AG04450 (cell line): ENCODE data around the gene OR10A5. TPM values are rescaled to one million over a fixed set of nuclear protein-coding genes. Genes with fewer than 3 reads are reported as not detected.
"Not testable (repeated sequence)": the region's sequence is repeated elsewhere in the genome, so short reads cannot be mapped to it uniquely, and the experiment has no call there.

Experiments used
- CTCF ChIA-PET: fragments of 300-600, 350-600 bp; formaldehyde crosslinking; extraction: SDS; loops from one replicate; lab custom pipeline; 2022; ENCODE audit warnings: antibody characterized with exemption, inconsistent platforms; lab: Charles Lee
- POLR2A ChIA-PET: fragments of 350-600 bp; formaldehyde crosslinking; extraction: SDS; loops from one replicate; lab custom pipeline; 2021; ENCODE audit warnings: antibody characterized with exemption, inconsistent platforms; lab: Yijun Ruan, JAX
- DNase-seq: peaks from one replicate; pipeline ENCODE4 v3.0.0-alpha.2; 2011; ENCODE audit warnings: low read depth, low spot score
- H3K27ac ChIP-seq: one replicate; pipeline ENCODE4 v1.5.1; 2012; ENCODE audit warnings: low read depth, low read length, control low read depth
- H3K27me3 ChIP-seq: one replicate; pipeline ENCODE4 v1.6.0; 2012; ENCODE audit warnings: low read length; ENCODE audit not compliant: control insufficient read depth, insufficient read depth
- H3K4me3 ChIP-seq: 2 replicates; pipeline ENCODE4 v1.5.1; 2011; ENCODE audit warnings: mild to moderate bottlenecking, low read depth, low read length, control low read depth
- H3K9me3 ChIP-seq: 2 replicates; pipeline ENCODE4 v1.5.1; 2012; ENCODE audit warnings: low read length; ENCODE audit not compliant: control insufficient read depth, insufficient read depth
- polyA plus RNA-seq: library from polyadenylated mRNA; depleted of rRNA; stranded (reverse); fragments of >200 nt; gene quantifications from 2 replicates; pipeline ENCODE4 v1.2.3, GENCODE V29; 2011
- TF ChIP-seq, protein P1 (sequence below): IDR thresholded peaks from 2 replicates; pipeline ENCODE4 v1.5.1; 2011; ENCODE audit warnings: low read depth, low read length, control low read depth, inconsistent platforms

OR10A5 gene
- polyA plus RNA-seq, 1 experiment: not detected

DNA sequence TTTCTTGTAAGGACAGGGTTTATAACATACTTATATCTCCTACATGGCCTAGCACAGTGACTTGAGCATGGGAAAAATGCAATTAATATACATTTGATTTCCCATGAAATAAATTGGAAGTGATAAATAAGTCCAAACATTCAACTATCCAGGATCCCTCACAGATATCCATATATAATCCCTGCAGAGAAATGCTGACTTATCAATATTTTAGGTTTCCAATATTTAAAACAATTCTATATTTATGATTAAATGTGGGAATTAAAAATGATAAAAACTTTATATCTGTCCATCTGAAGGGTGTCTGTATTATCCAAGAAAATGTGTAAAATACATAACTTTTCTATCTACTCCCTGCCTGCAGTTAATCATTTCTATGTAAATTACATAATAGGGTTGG lies 37.3 kb downstream of the OR10A5 start:
- POLR2A ChIA-PET: no interaction called here
- CTCF ChIA-PET: no interaction called here
- no peak for DNase-seq
- no peaks in the 10 kb centered on the region for H3K9me3 ChIP-seq
- H3K27ac ChIP-seq: no peak overlapping the region
- H3K27me3 ChIP-seq: no peaks in the 10 kb centered on the region
- H3K4me3 ChIP-seq: no peak overlapping the region
- TF ChIP-seq, protein P1, sequence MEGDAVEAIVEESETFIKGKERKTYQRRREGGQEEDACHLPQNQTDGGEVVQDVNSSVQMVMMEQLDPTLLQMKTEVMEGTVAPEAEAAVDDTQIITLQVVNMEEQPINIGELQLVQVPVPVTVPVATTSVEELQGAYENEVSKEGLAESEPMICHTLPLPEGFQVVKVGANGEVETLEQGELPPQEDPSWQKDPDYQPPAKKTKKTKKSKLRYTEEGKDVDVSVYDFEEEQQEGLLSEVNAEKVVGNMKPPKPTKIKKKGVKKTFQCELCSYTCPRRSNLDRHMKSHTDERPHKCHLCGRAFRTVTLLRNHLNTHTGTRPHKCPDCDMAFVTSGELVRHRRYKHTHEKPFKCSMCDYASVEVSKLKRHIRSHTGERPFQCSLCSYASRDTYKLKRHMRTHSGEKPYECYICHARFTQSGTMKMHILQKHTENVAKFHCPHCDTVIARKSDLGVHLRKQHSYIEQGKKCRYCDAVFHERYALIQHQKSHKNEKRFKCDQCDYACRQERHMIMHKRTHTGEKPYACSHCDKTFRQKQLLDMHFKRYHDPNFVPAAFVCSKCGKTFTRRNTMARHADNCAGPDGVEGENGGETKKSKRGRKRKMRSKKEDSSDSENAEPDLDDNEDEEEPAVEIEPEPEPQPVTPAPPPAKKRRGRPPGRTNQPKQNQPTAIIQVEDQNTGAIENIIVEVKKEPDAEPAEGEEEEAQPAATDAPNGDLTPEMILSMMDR: no peak

DNA sequence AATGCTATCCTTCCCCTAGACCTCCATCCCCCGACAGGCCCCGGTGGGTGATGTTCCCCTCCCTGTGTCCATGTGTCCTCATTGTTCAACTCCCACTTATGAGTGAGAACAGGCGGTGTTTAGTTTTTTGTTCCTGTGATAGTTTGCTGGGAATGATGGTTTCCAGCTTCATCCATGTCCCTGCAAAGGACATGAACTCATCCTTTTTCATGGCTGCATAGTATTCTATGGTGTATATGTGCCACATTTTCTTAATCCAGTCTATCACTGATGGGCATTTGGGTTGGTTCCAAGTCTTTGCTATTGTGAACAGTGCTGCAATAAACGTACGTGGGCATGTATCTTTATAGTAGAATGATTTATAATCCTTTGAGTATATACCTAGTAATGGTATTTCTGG lies 42.2 kb downstream of the OR10A5 start:
- H3K27me3 ChIP-seq, H3K4me3 ChIP-seq, POLR2A ChIA-PET, H3K27ac ChIP-seq, H3K9me3 ChIP-seq, DNase-seq, CTCF ChIA-PET: not testable (repeated sequence)

DNA sequence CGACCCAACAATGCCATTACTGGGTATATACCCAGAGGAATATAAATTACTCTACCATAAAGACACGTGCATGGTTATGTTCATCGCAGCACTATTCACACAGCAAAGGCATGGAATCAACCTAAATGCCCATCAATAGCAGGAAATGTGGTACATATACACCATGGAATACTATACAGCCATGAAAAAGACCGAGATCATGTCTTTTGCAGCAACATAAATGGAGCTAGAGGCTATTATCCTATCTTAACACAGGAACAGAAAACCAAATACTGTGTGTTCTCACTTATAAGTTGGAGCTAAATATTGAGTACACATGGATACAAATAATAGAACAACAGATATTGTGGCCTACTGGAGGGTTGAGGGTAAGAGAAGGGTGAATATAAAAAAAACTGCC lies 43.3 kb downstream of the OR10A5 start:
- TF ChIP-seq, protein P1: no peak
- Histone ChIP-seq H3K9me3 (no peaks in the 10 kb centered on the region), H3K27ac (no peak overlapping the region), H3K27me3 (no peaks in the 10 kb centered on the region), H3K4me3 (no peak overlapping the region)
- POLR2A ChIA-PET: no interaction called here
- no peak for DNase-seq
- CTCF ChIA-PET: interaction anchor here (0.7 to 1.6 kb wide), 2 partner anchors 76 to 133 kb away, joined by 3 to 6 read pairs; no protein-coding TSS in a partner anchor

DNA sequence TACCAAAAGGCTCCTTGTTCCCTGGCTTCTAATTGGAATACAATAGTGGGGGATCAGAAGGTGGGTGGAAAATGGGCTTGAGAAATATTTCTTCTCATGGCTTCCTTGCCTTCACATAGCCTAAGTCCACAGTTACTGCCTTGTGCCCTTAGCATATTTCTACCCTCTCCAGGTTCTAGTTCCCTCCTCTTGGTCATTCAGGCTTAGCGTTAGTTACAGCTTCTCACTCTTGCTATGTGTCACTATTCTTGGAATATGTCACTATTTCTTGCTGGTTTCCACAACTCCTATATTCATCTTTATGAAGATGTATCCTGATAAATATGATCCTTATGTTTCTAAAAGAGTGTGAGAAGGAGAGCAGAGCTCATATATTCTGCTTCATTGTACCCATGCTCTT lies 44.4 kb downstream of the OR10A5 start:
- POLR2A ChIA-PET: no interaction called here
- no peak overlapping the region for H3K27ac ChIP-seq
- no peaks in the 10 kb centered on the region for H3K27me3 ChIP-seq
- H3K4me3 ChIP-seq: no peak overlapping the region
- CTCF ChIA-PET: interaction anchor here (1.6 kb wide), 1 partner anchor 77 kb away, joined by 6 read pairs; no protein-coding TSS in a partner anchor
- TF ChIP-seq, protein P1: no peak
- DNase-seq: no peak
- H3K9me3 ChIP-seq: no peaks in the 10 kb centered on the region

DNA sequence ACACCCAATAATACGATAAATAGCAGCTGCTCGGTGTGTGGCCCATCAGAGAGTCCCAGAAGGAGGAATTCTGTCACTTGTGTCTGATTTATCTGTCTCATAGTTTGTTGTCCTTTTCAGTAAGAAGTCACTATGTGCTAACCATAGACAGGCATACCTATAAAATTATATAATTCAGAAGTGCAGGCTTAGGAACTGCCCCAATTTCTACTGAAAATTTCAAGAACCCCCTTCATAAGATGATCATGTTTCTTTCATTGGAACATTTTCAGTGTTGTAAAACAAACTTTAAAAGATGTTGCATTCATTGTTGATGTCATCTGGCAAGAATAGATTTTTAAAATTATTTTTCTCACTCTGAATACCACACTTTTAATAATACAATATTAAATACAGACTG lies 46.9 kb downstream of the OR10A5 start, which contains the start of gene OR2D2:
Gene OR2D2 (minus strand): TSS at position 101 of the 400 bp plus-strand sequence. CDS start 0 bp downstream, at position 101.
- Histone ChIP-seq H3K4me3 (no peak within 1 kb of the TSS), H3K27ac (no peak within 1 kb of the TSS), H3K27me3 (no peaks in the 10 kb centered on the region), H3K9me3 (no peaks in the 10 kb centered on the region)
- CTCF ChIA-PET: no interaction called here
- TF ChIP-seq, protein P1: no peak
- POLR2A ChIA-PET: no interaction called here
- DNase-seq: no peak
